ENCODE measurements around the gene LARP4B. TPM values are rescaled to one million over a fixed set of nuclear protein-coding genes. Genes with fewer than 3 reads are reported as not detected.

The LARP4B gene
- total and polyA plus RNA-seq, 4 donors = 5.5 to 20.4 (median 12.1) TPM

GRCh38 chr10:978826-979421 lies 47.4 kb upstream of the LARP4B start:
- Histone ChIP-seq H3K9me3 (ENCODE audit: control insufficient read depth in 4 of 4, low read length in 3 of 4) (peaks cover 4 to 8% (median 6%) of the 10 kb centered on the region in 4 donors), H3K27me3 (ENCODE audit: control insufficient read depth in 4 of 4, insufficient read depth in 4 of 4, low read length in 3 of 4) (no peaks in the 10 kb centered on the region), H3K27ac (ENCODE audit: low read depth in 1 of 2, low read length in 2 of 2) (no peak overlapping the region), H3K4me1 (ENCODE audit: control insufficient read depth in 4 of 4, insufficient read depth in 4 of 4, low read length in 3 of 4) (no peaks in the 10 kb centered on the region), H3K36me3 (ENCODE audit: control insufficient read depth in 4 of 4, insufficient read depth in 3 of 4, low read depth in 1 of 4, low read length in 3 of 4) (no peaks in the 10 kb centered on the region), H3K4me3 (ENCODE audit: low read depth in 1 of 3, low read length in 3 of 3) (no peak overlapping the region), H3K9ac (ENCODE audit: low read depth in 1 of 2, low read length in 2 of 2) (no peak overlapping the region)
- DNase-seq (ENCODE audit: low spot score) = no peak
- TF ChIP-seq JUND (IDR thresholded peaks at IDR 0.05) (no peak), SP1 (IDR thresholded peaks at IDR 0.05) (no peak), EGR1 (IDR thresholded peaks at IDR 0.05; ENCODE audit: low read depth in 2 of 2) (no peak), ZBTB33 (IDR thresholded peaks at IDR 0.05) (no peak), RXRA (IDR thresholded peaks at IDR 0.05) (no peak), HNF4G (IDR thresholded peaks at IDR 0.05) (no peak)
- 88% methylated on average over 2 of the region's 2 CpGs for WGBS

DNA sequence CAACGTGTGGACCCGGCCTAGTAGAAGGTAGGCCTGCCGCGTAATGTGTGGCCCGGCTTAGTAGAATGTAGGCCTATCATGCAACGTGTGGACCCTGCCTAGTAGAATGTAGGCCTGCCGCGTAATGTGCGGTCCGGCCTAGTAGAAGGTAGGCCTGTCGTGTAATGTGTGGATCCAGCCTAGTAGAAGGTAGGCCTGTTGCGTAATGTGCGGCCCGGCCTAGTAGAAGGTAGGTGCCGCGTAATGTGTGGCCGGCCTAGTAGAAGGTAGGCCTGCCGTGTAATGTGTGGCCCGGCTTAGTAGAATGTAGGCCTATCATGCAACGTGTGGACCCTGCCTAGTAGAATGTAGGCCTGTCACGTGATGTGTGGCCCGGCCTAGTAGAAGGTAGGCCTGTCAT lies 44.8 kb upstream of the LARP4B start:
- WGBS = 97% methylated on average over 22 of the region's 22 CpGs
- DNase-seq (ENCODE audit: low spot score) = no peak
- H3K4me1 ChIP-seq (ENCODE audit: control insufficient read depth in 4 of 4, insufficient read depth in 4 of 4, low read length in 3 of 4) = peaks cover 0 to 7% (median 5%) of the 10 kb centered on the region in 4 donors
- no peak overlapping the region for H3K4me3 ChIP-seq (ENCODE audit: low read depth in 1 of 3, low read length in 3 of 3)
- H3K36me3 ChIP-seq (ENCODE audit: control insufficient read depth in 4 of 4, insufficient read depth in 3 of 4, low read depth in 1 of 4, low read length in 3 of 4) = no peaks in the 10 kb centered on the region
- H3K27ac ChIP-seq (ENCODE audit: low read depth in 1 of 2, low read length in 2 of 2) = no peak overlapping the region
- H3K9ac ChIP-seq (ENCODE audit: low read depth in 1 of 2, low read length in 2 of 2) = no peak overlapping the region
- H3K27me3 ChIP-seq (ENCODE audit: control insufficient read depth in 4 of 4, insufficient read depth in 4 of 4, low read length in 3 of 4) = no peaks in the 10 kb centered on the region
- TF ChIP-seq FOXA2 (IDR thresholded peaks at IDR 0.05) = no peak
- TF ChIP-seq YY1 (IDR thresholded peaks at IDR 0.05) = no peak
- no peak for TF ChIP-seq NR2F2 (IDR thresholded peaks at IDR 0.05)
- TF ChIP-seq SP1 (IDR thresholded peaks at IDR 0.05) = no peak
- no peak for TF ChIP-seq RAD21 (IDR thresholded peaks at IDR 0.05)
- no peak for TF ChIP-seq GABPA (IDR thresholded peaks at IDR 0.05 in 1 of 2, conservative IDR thresholded peaks at IDR 0.05 in 1 of 2)
- TF ChIP-seq, protein P1, sequence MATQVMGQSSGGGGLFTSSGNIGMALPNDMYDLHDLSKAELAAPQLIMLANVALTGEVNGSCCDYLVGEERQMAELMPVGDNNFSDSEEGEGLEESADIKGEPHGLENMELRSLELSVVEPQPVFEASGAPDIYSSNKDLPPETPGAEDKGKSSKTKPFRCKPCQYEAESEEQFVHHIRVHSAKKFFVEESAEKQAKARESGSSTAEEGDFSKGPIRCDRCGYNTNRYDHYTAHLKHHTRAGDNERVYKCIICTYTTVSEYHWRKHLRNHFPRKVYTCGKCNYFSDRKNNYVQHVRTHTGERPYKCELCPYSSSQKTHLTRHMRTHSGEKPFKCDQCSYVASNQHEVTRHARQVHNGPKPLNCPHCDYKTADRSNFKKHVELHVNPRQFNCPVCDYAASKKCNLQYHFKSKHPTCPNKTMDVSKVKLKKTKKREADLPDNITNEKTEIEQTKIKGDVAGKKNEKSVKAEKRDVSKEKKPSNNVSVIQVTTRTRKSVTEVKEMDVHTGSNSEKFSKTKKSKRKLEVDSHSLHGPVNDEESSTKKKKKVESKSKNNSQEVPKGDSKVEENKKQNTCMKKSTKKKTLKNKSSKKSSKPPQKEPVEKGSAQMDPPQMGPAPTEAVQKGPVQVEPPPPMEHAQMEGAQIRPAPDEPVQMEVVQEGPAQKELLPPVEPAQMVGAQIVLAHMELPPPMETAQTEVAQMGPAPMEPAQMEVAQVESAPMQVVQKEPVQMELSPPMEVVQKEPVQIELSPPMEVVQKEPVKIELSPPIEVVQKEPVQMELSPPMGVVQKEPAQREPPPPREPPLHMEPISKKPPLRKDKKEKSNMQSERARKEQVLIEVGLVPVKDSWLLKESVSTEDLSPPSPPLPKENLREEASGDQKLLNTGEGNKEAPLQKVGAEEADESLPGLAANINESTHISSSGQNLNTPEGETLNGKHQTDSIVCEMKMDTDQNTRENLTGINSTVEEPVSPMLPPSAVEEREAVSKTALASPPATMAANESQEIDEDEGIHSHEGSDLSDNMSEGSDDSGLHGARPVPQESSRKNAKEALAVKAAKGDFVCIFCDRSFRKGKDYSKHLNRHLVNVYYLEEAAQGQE (IDR thresholded peaks at IDR 0.05) = no peak
- no peak for TF ChIP-seq ATF3 (IDR thresholded peaks at IDR 0.05)
- TF ChIP-seq, protein P2, sequence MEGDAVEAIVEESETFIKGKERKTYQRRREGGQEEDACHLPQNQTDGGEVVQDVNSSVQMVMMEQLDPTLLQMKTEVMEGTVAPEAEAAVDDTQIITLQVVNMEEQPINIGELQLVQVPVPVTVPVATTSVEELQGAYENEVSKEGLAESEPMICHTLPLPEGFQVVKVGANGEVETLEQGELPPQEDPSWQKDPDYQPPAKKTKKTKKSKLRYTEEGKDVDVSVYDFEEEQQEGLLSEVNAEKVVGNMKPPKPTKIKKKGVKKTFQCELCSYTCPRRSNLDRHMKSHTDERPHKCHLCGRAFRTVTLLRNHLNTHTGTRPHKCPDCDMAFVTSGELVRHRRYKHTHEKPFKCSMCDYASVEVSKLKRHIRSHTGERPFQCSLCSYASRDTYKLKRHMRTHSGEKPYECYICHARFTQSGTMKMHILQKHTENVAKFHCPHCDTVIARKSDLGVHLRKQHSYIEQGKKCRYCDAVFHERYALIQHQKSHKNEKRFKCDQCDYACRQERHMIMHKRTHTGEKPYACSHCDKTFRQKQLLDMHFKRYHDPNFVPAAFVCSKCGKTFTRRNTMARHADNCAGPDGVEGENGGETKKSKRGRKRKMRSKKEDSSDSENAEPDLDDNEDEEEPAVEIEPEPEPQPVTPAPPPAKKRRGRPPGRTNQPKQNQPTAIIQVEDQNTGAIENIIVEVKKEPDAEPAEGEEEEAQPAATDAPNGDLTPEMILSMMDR (IDR thresholded peaks at IDR 0.05; ENCODE audit: low read depth, low read length, missing input control) = no peak
- no peak for TF ChIP-seq JUND (IDR thresholded peaks at IDR 0.05)
- no peak for TF ChIP-seq RXRA (IDR thresholded peaks at IDR 0.05)
- TF ChIP-seq EGR1 (IDR thresholded peaks at IDR 0.05; ENCODE audit: low read depth in 2 of 2) = no peak
- TF ChIP-seq ZBTB33 (IDR thresholded peaks at IDR 0.05) = no peak
- peaks cover 4 to 8% (median 6%) of the 10 kb centered on the region in 4 donors for H3K9me3 ChIP-seq (ENCODE audit: control insufficient read depth in 4 of 4, low read length in 3 of 4)
